HepG2 (cell line): ENCODE results near the gene RBM3. TPM values are rescaled to one million over a fixed set of nuclear protein-coding genes. Genes with fewer than 3 reads are reported as not detected.

ENCODE experiments used
- ATAC-seq: fragments of 200-7000 bp; cut with Tn5 transposase; 3 replicates; pipeline ENCODE4 v1.9.1; 2020; ENCODE audit warnings: mild to moderate bottlenecking, moderate library complexity
- BruUV-seq: library from RNA; stranded (reverse); fragments of 400-500 nt; replicated peaks from 2 replicates; lab custom pipeline; 2021; lab: Mats Ljungman, UMichigan
- CTCF ChIA-PET: fragments of 300-600 bp; formaldehyde crosslinking; extraction: SDS; loops from one replicate; lab custom pipeline; 2021; ENCODE audit warnings: low total read pairs, inconsistent platforms, low intra/inter-chr PET ratio; lab: Yijun Ruan, JAX
- POLR2A ChIA-PET: fragments of 350-600 bp; sonication (Branson Sonifier 250); formaldehyde crosslinking; loops from one replicate; lab custom pipeline; 2020; ENCODE audit warnings: antibody characterized with exemption, inconsistent platforms; lab: Yijun Ruan, JAX
- DNase-seq: peaks from one replicate; pipeline ENCODE4 v3.0.0-alpha.2; 2015; ENCODE audit warnings: low spot score
- FAIRE-seq: peaks from 3 replicates; lab custom pipeline; 2011; peaks lifted over from hg19 to GRCh38; lab: Jason Lieb, UNC
- H2AFZ ChIP-seq: one replicate; pipeline ENCODE4 v1.6.1; 2011; ENCODE audit warnings: low read length, inconsistent platforms
- H3K27ac ChIP-seq: fragments of 300-600 bp; 3 replicates; pipeline ENCODE4 v1.8.0; 2011; ENCODE audit warnings: mixed run types, mild to moderate bottlenecking, mixed read lengths, low read length, inconsistent platforms; ENCODE audit not compliant: insufficient read depth; ENCODE audit errors: extremely low read length
- H3K27me3 ChIP-seq, 2 experiments: fragments of 200-600 bp in 1 of 2; 2 replicates in 1 of 2; 3 replicates in 1 of 2; pipeline versions ENCODE4 v1.6.0 to v1.8.0; 2011; ENCODE audit warnings: low read length in 2 of 2, mild to moderate bottlenecking in 2 of 2, moderate library complexity in 2 of 2, inconsistent platforms in 1 of 2; ENCODE audit not compliant: insufficient read depth in 2 of 2, control insufficient read depth in 1 of 2
- H3K36me3 ChIP-seq, 2 experiments: fragments of 200-600 bp in 1 of 2; replicated peaks in 1 of 2; 2 replicates in 1 of 2; 3 replicates in 1 of 2; pipeline versions ENCODE4 v1.5.1 to v1.8.0; 2011; ENCODE audit warnings: low read length in 2 of 2, inconsistent platforms in 1 of 2; ENCODE audit not compliant: insufficient read depth in 2 of 2, control insufficient read depth in 1 of 2
- H3K4me1 ChIP-seq: 2 replicates; pipeline ENCODE4 v1.5.1; 2012; ENCODE audit warnings: low read length, inconsistent platforms; ENCODE audit not compliant: insufficient read depth
- H3K4me2 ChIP-seq: 2 replicates; pipeline ENCODE4 v1.6.0; 2011; ENCODE audit warnings: low read depth, low read length, inconsistent platforms
- H3K4me3 ChIP-seq, 3 experiments: fragments of 200-600 bp in 1 of 3; sonication (generic), shearing (Covaris generic) in 1 of 3; replicated peaks in 1 of 3; 2 replicates each; pipeline ENCODE4 v1.5.1; 2011 to 2016; ENCODE audit warnings: low read length in 3 of 3, inconsistent platforms in 2 of 3, low read depth in 2 of 3, mild to moderate bottlenecking in 2 of 3, control low read depth in 1 of 3, mixed read lengths in 1 of 3; ENCODE audit not compliant: insufficient read depth in 1 of 3
- H3K79me2 ChIP-seq: one replicate; pipeline ENCODE4 v1.6.1; 2011; ENCODE audit warnings: low read length, inconsistent platforms; ENCODE audit not compliant: insufficient read depth
- H3K9ac ChIP-seq: 2 replicates; pipeline ENCODE4 v1.6.0; 2011; ENCODE audit warnings: mild to moderate bottlenecking, low read depth, low read length, inconsistent platforms; ENCODE audit not compliant: insufficient read depth
- H3K9me3 ChIP-seq: 2 replicates; pipeline ENCODE4 v1.5.1; 2012; ENCODE audit warnings: mild to moderate bottlenecking, low read length
- H4K20me1 ChIP-seq: 2 replicates; pipeline ENCODE4 v1.6.0; 2011; ENCODE audit warnings: inconsistent platforms, mild to moderate bottlenecking, low read length, moderate library complexity; ENCODE audit not compliant: insufficient read depth
- AGO1 ChIP-seq: fragments of 200-400 bp; formaldehyde crosslinking; IDR thresholded peaks from 2 replicates; pipeline ENCODE4 v1.6.1; 2017; ENCODE audit warnings: mild to moderate bottlenecking, low read depth, low read length, moderate library complexity; ENCODE audit not compliant: poor library complexity, severe bottlenecking
- CC2D1A ChIP-seq: sonication (generic); formaldehyde crosslinking; IDR thresholded peaks from 2 replicates; pipeline ENCODE4 v1.8.1; 2023; ENCODE audit warnings: mild to moderate bottlenecking, missing genetic modification reagents
- FOXC1 ChIP-seq: sonication (generic); formaldehyde crosslinking; IDR thresholded peaks from 2 replicates; pipeline ENCODE4 v1.8.0; 2022; ENCODE audit warnings: mild to moderate bottlenecking, missing genetic modification reagents, borderline replicate concordance
- GABPA ChIP-seq, 2 experiments: IDR thresholded peaks; 2 replicates each; pipeline ENCODE4 v1.6.1; 2011 to 2016; ENCODE audit warnings: low read depth in 2 of 2, low read length in 1 of 2, missing biosample characterization in 1 of 2, missing genetic modification characterization in 1 of 2
- GLI4 ChIP-seq: sonication (generic); formaldehyde crosslinking; IDR thresholded peaks from 2 replicates; pipeline ENCODE4 v1.5.1; 2020; ENCODE audit warnings: missing genetic modification reagents, mild to moderate bottlenecking, moderate library complexity, borderline replicate concordance
- JUND ChIP-seq: sonication (generic); formaldehyde crosslinking; IDR thresholded peaks from 2 replicates; pipeline ENCODE4 v1.8.0; 2022; ENCODE audit warnings: mild to moderate bottlenecking, missing genetic modification reagents
- MYNN ChIP-seq: sonication (generic); formaldehyde crosslinking; IDR thresholded peaks from 2 replicates; pipeline ENCODE4 v1.4.0; 2020; ENCODE audit warnings: mild to moderate bottlenecking, low read depth, missing genetic modification reagents
- NFAT5 ChIP-seq: sonication (generic); formaldehyde crosslinking; IDR thresholded peaks from 2 replicates; pipeline ENCODE4 v1.4.0; 2020; ENCODE audit warnings: missing genetic modification reagents
- REL ChIP-seq: sonication (generic); formaldehyde crosslinking; conservative IDR thresholded peaks from 2 replicates; pipeline ENCODE4 v1.8.0; 2022; ENCODE audit warnings: mild to moderate bottlenecking, missing genetic modification reagents, moderate library complexity
- SKI ChIP-seq: fragments of 450-650 bp; IDR thresholded peaks from one replicate; pipeline ENCODE4 v1.6.1; 2018; ENCODE audit warnings: mild to moderate bottlenecking; ENCODE audit not compliant: partially characterized antibody
- TEF ChIP-seq: sonication (generic); formaldehyde crosslinking; IDR thresholded peaks from 2 replicates; pipeline ENCODE4 v1.5.0; 2020; ENCODE audit warnings: missing genetic modification reagents
- ZBTB38 ChIP-seq: sonication (generic); formaldehyde crosslinking; IDR thresholded peaks from 2 replicates; pipeline ENCODE4 v1.5.1; 2020; ENCODE audit warnings: mild to moderate bottlenecking, missing genetic modification reagents
- ZBTB42 ChIP-seq: sonication (generic); formaldehyde crosslinking; IDR thresholded peaks from 2 replicates; pipeline ENCODE4 v1.5.0; 2020; ENCODE audit warnings: mild to moderate bottlenecking, missing genetic modification reagents
- ZBTB7B ChIP-seq: sonication (generic); formaldehyde crosslinking; IDR thresholded peaks from 2 replicates; pipeline ENCODE4 v1.4.0; 2020; ENCODE audit warnings: missing genetic modification reagents
- ZFP41 ChIP-seq: sonication (generic); formaldehyde crosslinking; IDR thresholded peaks from 2 replicates; pipeline ENCODE4 v1.4.0; 2020; ENCODE audit warnings: mild to moderate bottlenecking, missing genetic modification reagents, borderline replicate concordance
- ZNF24 ChIP-seq: fragments of 450-650 bp; IDR thresholded peaks from 2 replicates; pipeline ENCODE4 v1.6.1; 2017; ENCODE audit warnings: antibody characterized with exemption, mild to moderate bottlenecking
- ZNF660 ChIP-seq: sonication (generic); formaldehyde crosslinking; IDR thresholded peaks from 2 replicates; pipeline ENCODE4 v1.5.1; 2020; ENCODE audit warnings: mild to moderate bottlenecking, low read depth, missing genetic modification reagents, borderline replicate concordance
- WGBS: methylation state at CpG from one replicate; pipeline ENCODE4 v1.1.6; 2017; ENCODE audit warnings: low lambda C conversion rate; 5-methylcytosine and 5-hydroxymethylcytosine counted together
- in situ Hi-C: cut with HindIII; loops from 2 replicates; pipeline ENCODE4 v1.10.0; 2017; ENCODE audit warnings: low pct_unique_long_range_greater_than_20kb; ENCODE audit not compliant: extremely low pct_ligation_motif_present
- intact Hi-C: fragments of 100-400 bp; cut with micrococcal nuclease; formaldehyde crosslinking; loops from one replicate; pipeline ENCODE4 v1.10.0; 2022; ENCODE audit not compliant: unreplicated experiment
- polyA plus RNA-seq, 8 experiments: library from polyadenylated mRNA; depleted of rRNA in 3 of 8; stranded (reverse) in 7 of 8; unstranded in 1 of 8; fragments of >200 nt; fragmentation: Illumina TruSeq in 4 of 8; extraction: Trizol in 4 of 8; gene quantifications; 2 replicates each; pipeline versions ENCODE4 v1.2.1 to v1.2.3, GENCODE V29; 2011 to 2016; ENCODE audit warnings: low read depth in 4 of 8, missing spikeins in 1 of 8, mixed read lengths in 1 of 8; ENCODE audit not compliant: insufficient read depth in 1 of 8
- total RNA-seq, 5 experiments: library from RNA; depleted of rRNA; stranded (reverse); fragments of >200 nt; fragmentation: Illumina TruSeq; extraction: Trizol; gene quantifications; 2 replicates each; pipeline ENCODE4 v1.2.3, GENCODE V29; 2016; ENCODE audit warnings: low read depth in 1 of 5

The RBM3 gene
- total and polyA plus RNA-seq, 2 of the 13 experiments (the other 11 are each of a cell fraction or from before 2014, with no cell fraction given): 123 to 182 TPM

- TF ChIP-seq NFAT5 (CRISPR knock-in tag) (no peak), FOXC1 (no peak), MYNN (CRISPR knock-in tag) (no peak), ZNF660 (no peak), JUND (CRISPR knock-in tag) (no peak)
These were observed 27.6 kb downstream of the RBM3 start (continued) for GRCh38 chrX:48601741-48602394.

- FAIRE-seq: no peak
- intact Hi-C loops: no loop called here
- no peak overlapping the region for H3K9ac ChIP-seq
These were observed 30.4 kb downstream of the RBM3 start for GRCh38 chrX:48604701-48605100.

More at GRCh38 chrX:48604701-48605100, 30.4 kb downstream of the RBM3 start:
- Histone ChIP-seq H3K36me3 (peaks cover under 1 to 2% of the 10 kb centered on the region in 2 experiments; a peak in 3 of 5 replicates), H3K27me3 (no peaks in the 10 kb centered on the region), H3K9me3 (no peaks in the 10 kb centered on the region), H3K4me3 (no peak overlapping the region), H4K20me1 (no peaks in the 10 kb centered on the region), H3K79me2 (no peaks in the 10 kb centered on the region), H3K4me1 (peaks cover 3% of the 10 kb centered on the region; the same call in 1 of the 2 replicates), H3K27ac (no peak overlapping the region)
- no peak for ATAC-seq
- WGBS: 90% methylated on average over 8 of the region's 16 CpGs
- ChIA-PET POLR2A (no interaction called here), CTCF (no interaction called here)
- in situ Hi-C loops: no loop called here
- DNase-seq: no peak
- no peak for TF ChIP-seq ZBTB38 (CRISPR knock-in tag)
- TF ChIP-seq GABPA (IDR thresholded peaks at IDR 0.05; ENCODE audit: low read depth, low read length): no peak
- no peak for TF ChIP-seq GABPA (CRISPR knock-in tag; IDR thresholded peaks at IDR 0.05; ENCODE audit: low read depth)
- TF ChIP-seq ZNF24: no peak
- no peak for TF ChIP-seq CC2D1A
- no peak for TF ChIP-seq AGO1
- no peak for TF ChIP-seq ZFP41 (CRISPR knock-in tag)
- TF ChIP-seq ZBTB7B (CRISPR knock-in tag): no peak
- TF ChIP-seq ZBTB42 (CRISPR knock-in tag): no peak
- no peak for TF ChIP-seq REL (CRISPR knock-in tag)
- TF ChIP-seq TEF (CRISPR knock-in tag): no peak
- TF ChIP-seq GLI4 (CRISPR knock-in tag): no peak
- TF ChIP-seq SKI: no peak
- TF ChIP-seq, all 625 proteins: peak for 0
- Histone ChIP-seq H2AFZ (no peak overlapping the region), H3K4me2 (no peak overlapping the region)
- BruUV-seq: no TSS peak
